HG03565 (cell line): ENCODE measurements around the gene PRKCH.
"Not testable (repeated sequence)": the region's sequence is repeated elsewhere in the genome, so short reads cannot be mapped to it uniquely, and the experiment has no call there.

Experiments
- ATAC-seq: cut with Tn5 transposase; IDR thresholded peaks from one replicate; pipeline ENCODE4 v1.9.1; 2021; ENCODE audit warnings: mild to moderate bottlenecking, moderate library complexity; ENCODE audit not compliant: unreplicated experiment

PRKCH gene

GRCh38 chr14:61451891-61452400 lies 130.6 kb downstream of the PRKCH start:
- no peak for ATAC-seq

DNA sequence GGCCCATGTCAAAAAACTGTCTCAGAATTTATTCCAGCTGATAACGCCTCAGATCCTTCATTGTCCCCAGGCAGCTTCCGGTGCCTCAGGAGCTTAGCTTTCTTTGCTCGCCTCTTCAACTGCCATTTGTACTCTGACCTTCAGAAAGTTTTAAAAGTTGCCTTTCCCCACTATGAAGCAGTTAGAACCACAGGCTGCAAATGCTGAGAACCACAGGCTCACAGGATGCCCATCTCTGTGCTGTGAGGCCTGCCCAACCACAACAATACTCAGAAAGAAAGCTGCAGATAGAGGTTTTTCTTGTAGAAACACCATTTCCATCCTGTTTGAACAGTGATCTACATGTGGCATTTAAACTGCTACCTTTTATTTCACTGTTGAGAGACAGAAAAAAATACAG lies 131.1 kb downstream of the PRKCH start:
- ATAC-seq: no peak

GRCh38 chr14:61453103-61453767 lies 131.9 kb downstream of the PRKCH start:
- ATAC-seq: no peak

GRCh38 chr14:61454545-61454944 lies 133.2 kb downstream of the PRKCH start:
- ATAC-seq: no peak

DNA sequence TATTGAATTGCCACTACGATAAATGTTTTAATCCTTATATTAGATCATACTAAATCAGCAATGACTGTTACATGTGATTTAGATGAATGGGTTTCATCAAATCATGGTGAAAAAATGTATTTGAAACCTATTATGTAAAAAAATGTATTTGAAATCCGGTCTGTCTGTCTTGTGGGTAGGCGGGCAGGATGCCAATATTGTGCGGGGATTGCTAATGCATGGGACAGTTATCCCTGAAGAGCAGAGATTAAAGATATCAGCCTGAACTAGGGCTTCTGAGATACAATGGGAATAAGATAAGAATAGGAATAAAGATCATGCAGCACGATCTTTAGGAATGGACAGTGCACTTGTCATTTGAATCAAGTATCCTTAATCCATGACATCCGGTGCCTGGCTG lies 134.0 kb downstream of the PRKCH start:
- ATAC-seq: no peak

DNA sequence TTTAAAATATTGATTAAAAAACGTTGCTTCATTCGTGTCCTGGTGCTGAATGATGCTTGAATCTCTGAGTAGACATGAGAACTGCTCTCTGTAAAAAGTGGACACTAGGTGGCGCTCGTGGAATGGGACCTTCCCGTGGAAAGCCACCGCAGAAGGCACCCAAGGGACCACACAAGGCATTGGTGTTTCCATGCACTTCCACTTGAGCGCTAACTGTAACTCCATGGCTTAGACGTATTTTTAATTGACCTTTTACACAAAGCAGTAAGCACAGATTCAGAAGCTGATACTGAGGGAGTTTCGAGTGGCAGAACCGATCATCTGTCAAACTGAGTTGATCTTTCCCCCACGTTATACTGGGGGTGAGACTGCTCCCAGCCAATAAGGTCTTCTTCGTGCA lies 135.3 kb downstream of the PRKCH start:
- peak; percentile 75 for ATAC-seq

DNA sequence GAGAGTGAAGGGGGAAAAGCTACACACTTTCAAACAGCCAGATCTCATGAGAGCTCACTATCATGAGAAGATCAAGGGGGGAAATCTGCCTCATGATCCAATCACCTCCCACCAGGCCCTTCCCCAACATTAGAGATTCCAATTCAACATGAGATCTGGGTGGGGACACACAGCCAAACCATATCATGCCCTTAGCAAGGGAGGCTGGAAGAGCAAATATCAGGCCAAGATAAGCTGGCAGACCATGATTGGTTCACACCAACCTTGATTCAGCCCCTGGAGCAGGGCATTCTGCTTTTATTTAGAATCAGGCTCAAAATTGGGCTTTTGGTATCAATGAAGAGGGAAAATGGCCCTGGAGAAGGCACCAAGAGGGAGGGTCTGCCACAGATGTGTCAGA lies 137.4 kb downstream of the PRKCH start:
- no peak for ATAC-seq

- ATAC-seq: no peak
Observed at GRCh38 chr14:61459229-61459628, 137.8 kb downstream of the PRKCH start.

- ATAC-seq: no peak
Observed at GRCh38 chr14:61460063-61460462, 138.7 kb downstream of the PRKCH start.

DNA sequence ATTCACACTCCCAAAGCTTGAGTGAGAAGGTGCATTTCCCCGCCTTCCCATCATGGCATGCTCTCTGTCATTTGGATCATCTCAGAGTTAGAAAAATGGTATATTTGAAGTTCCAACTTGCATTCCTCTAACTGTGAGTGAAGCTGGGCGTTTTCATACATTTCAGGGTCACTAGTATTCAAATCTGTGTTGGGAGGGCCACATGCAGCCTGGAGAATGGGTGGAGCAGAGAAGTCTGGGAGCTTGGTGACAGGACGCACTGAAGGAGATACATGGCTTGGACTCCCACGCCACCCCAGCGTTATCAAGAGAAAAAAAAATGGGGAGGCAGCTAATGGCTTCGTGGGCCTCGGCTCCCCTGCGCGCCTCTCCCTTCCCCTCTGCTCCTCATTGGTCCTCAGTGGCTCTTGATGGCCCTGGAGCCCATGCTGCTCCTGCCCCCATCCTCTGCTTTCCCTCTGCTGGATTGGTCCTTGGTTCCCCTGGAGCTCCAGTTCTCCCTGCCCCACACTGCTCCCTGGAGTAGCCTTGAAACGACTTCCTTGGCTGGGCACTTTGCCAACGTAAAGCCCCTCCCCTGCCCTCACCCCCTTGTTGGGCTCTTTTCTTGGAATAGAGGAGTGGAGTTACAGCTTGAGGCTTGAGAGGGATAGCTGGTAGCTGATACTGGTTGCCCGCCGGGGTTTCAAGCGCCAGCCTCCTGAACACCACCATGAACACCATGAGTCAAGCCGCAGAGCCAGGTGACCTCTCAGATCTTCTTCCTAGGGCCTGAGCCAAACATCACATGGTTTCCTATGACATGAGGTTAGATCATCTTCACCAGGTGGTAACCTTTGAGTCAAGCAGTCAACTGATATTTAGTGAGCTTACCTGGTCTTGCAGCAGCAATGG lies 139.6 kb downstream of the PRKCH start:
- ATAC-seq: no peak

GRCh38 chr14:61461808-61462275 lies 140.5 kb downstream of the PRKCH start:
- no peak for ATAC-seq

DNA sequence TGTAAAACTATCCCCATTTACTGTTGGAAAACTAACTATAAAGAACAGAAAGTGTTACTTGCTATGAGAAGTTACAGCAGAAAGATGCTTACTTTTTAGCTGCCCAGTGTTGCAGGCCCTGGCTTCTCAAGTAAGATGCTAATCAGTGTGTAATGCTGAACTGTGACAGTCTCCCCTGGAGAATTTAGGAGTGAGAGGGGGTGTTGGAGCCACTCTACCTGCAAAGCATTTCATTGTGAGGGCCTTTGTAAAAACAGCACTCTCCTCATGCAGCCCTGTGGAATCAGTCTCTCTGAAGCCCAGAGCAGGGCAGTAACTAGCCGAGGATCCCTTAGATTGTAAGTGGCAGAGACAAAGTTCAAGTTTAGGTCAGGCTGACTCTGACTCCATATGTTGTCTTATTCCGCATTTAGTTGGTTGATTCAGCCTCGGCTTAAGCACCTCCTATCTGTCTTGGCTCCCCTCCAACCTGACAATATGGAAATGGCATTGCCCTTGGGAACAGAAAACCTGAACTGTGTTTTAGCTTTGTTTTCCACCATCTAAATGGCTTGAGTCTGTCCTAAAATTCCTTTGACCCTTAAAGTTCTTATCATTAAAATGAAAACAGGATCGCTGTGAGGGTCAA lies 141.3 kb downstream of the PRKCH start:
- ATAC-seq: no peak

DNA sequence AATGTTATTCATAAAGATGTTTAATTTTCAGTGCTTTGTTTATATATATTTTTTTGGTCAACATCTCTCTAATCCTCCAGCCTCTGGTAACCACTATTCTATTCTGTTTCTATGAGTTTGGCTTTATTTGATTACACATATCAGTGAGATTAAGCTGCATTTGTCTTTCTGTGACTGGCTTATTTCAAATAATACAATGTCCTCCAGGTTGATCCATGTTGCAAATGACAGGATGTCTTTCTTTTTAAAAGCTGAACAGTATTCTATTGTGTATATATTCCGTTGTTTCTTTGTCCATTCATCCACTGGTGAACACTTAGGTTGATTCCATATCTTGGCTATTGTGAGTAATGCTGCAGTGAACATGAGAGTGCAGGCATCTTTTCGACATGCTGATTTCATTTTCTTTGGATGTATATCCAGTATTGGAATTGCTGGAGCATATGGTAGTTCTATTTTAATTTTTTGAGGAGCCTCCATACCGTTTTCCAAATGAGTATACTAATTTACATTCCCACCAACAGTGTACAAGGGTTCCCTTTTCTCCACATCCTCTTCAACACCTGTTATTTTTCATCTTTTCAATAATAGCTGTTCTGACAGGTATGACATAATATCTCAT lies 142.4 kb downstream of the PRKCH start:
- ATAC-seq: no peak

DNA sequence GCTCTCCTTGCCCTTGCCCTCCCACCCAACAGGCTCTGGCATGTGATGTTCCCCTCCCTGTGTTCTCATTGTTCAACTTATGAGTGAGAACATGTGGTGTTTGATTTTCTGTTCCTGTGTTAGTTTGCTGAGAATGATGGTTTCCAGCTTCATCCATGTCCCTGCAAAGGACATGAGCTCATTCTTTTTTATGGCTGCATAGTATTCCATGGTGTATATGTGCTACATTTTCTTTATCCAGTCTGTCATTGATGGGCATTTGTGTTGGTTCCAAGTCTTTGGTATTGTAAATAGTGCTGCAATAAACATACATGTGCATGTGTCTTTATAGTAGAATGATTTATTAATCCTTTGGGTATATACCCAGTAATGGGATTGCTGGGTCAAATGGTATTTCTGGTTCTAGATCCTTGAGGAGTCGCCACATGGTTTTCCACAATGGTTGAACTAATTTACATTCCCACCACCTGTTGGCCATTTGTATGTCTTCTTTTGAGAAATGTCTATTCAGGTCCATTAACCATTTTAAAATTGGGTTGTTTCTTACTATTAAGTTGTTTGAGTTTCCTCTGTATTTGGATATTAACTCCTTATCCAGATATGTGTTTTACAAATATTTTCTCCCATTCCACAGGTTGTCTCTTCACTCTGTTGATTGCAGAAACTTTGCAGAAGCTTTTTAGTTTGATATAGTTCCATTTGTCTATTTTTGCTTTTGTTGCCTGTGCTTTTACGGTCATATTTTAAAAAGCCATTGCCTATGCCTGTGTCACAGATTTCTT lies 143.4 kb downstream of the PRKCH start:
- not testable (repeated sequence) for ATAC-seq

DNA sequence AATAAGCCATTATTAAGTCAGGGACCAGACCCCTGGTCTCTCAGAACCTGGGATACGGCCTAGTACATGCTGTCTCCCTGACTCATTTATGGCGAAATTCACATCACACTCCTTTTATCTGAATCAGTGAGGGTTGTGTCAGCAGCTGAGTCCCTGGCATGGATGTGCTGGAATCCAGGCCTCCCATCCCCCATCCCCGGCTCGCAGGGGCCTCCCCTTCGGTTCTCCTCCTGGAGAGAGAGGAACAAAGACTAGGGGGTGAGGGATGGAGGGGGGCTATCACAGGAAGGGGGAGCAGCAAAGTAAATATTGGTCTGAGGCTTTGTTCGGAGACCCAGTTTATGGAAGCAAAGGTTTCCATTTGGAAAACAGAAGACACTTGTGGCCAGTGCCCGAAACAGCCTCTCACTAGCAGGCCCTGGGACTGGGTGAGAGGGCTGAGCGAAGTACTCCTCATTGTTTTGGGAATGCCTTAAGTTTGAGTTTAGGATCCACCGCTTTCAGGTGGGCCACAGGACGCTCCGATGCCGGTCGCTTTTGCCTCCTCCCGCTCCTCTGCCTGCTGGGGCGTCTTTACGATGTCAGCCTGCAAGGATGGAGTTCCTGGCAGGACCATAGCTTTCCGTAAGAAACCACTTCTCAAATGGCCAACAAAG lies 145.0 kb downstream of the PRKCH start:
- ATAC-seq: no peak

DNA sequence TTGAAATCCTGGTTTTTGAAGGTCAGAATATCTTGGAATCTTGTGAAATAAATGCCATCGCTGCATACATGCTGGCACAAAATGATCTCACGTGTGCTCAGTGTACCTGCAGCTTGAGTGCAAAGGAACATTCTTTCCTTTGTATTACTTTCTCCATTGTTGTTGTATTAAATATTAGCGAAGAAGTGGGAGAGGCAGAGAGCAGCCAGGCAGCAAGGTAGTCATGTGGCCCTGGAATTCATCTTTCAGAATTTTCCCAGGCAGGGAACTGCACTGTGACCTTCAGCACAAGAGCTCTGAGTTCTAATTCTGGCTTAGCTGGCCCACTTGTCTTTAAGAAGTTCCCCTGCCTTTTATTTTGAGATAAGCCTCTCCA lies 145.5 kb downstream of the PRKCH start:
- ATAC-seq: no peak

- ATAC-seq: no peak
Observed at GRCh38 chr14:61467296-61467695, 145.9 kb downstream of the PRKCH start.

- no peak for ATAC-seq
Observed at GRCh38 chr14:61468063-61468825, 146.9 kb downstream of the PRKCH start.

- ATAC-seq: no peak
Observed at GRCh38 chr14:61469781-61470180, 148.4 kb downstream of the PRKCH start.
